HepG2 (cell line): ENCODE results near the gene BMX. TPM values are rescaled to one million over a fixed set of nuclear protein-coding genes. Genes with fewer than 3 reads are reported as not detected.

Experiments
- ATF7-NPFF ChIP-seq: sonication (generic); formaldehyde crosslinking; IDR thresholded peaks from 2 replicates; pipeline ENCODE4 v1.8.1; 2023; ENCODE audit warnings: mild to moderate bottlenecking, low read depth, missing genetic modification reagents, moderate library complexity
- ELF1 ChIP-seq: sonication (generic); formaldehyde crosslinking; IDR thresholded peaks from 2 replicates; pipeline ENCODE4 v1.4.0; 2020; ENCODE audit warnings: missing genetic modification reagents
- NR2C2 ChIP-seq: sonication (generic); formaldehyde crosslinking; IDR thresholded peaks from 2 replicates; pipeline ENCODE4 v1.4.0; 2020; ENCODE audit warnings: missing genetic modification reagents, mild to moderate bottlenecking, moderate library complexity, borderline replicate concordance
- POLR2AphosphoS5 ChIP-seq: IDR thresholded peaks from 2 replicates; pipeline ENCODE4 v1.6.1; 2012; ENCODE audit warnings: low read depth, low read length
- PRMT3 ChIP-seq: sonication (generic); formaldehyde crosslinking; IDR thresholded peaks from 2 replicates; pipeline ENCODE4 v1.8.1; 2022; ENCODE audit warnings: low read depth, mild to moderate bottlenecking, moderate library complexity, missing genetic modification reagents, borderline replicate concordance
- REL ChIP-seq: sonication (generic); formaldehyde crosslinking; conservative IDR thresholded peaks from 2 replicates; pipeline ENCODE4 v1.8.0; 2022; ENCODE audit warnings: mild to moderate bottlenecking, missing genetic modification reagents, moderate library complexity
- RFXAP ChIP-seq: sonication (generic); formaldehyde crosslinking; IDR thresholded peaks from 2 replicates; pipeline ENCODE4 v1.4.0; 2020; ENCODE audit warnings: missing genetic modification reagents, borderline replicate concordance
- SPEN ChIP-seq: sonication (generic); formaldehyde crosslinking; IDR thresholded peaks from 2 replicates; pipeline ENCODE4 v1.5.1; 2020; ENCODE audit warnings: low read depth, mild to moderate bottlenecking, missing genetic modification reagents
- STAT5B ChIP-seq: sonication (generic); formaldehyde crosslinking; IDR thresholded peaks from 2 replicates; pipeline ENCODE4 v1.4.0; 2020; ENCODE audit warnings: missing genetic modification reagents
- TARDBP ChIP-seq: sonication (generic); formaldehyde crosslinking; IDR thresholded peaks from 2 replicates; pipeline ENCODE4 v1.8.0; 2022; ENCODE audit warnings: mild to moderate bottlenecking, missing genetic modification reagents
- TBL1XR1 ChIP-seq: fragments of 150-350 bp; IDR thresholded peaks from 2 replicates; pipeline ENCODE4 v1.6.1; 2014; ENCODE audit warnings: borderline replicate concordance, low read length; ENCODE audit not compliant: partially characterized antibody
- ZIK1 ChIP-seq: sonication (generic); formaldehyde crosslinking; IDR thresholded peaks from 2 replicates; pipeline ENCODE4 v1.5.0; 2020; ENCODE audit warnings: mild to moderate bottlenecking, low read depth, missing genetic modification reagents, borderline replicate concordance
- ZNF564 ChIP-seq: sonication (generic); formaldehyde crosslinking; IDR thresholded peaks from 2 replicates; pipeline ENCODE4 v1.8.1; 2023; ENCODE audit warnings: mild to moderate bottlenecking, missing genetic modification reagents
- ZNF678 ChIP-seq: sonication (generic); formaldehyde crosslinking; IDR thresholded peaks from 2 replicates; pipeline ENCODE4 v1.4.0; 2020; ENCODE audit warnings: mild to moderate bottlenecking, missing genetic modification reagents
- ZNF781 ChIP-seq: sonication (generic); formaldehyde crosslinking; IDR thresholded peaks from 2 replicates; pipeline ENCODE4 v1.5.1; 2020; ENCODE audit warnings: borderline replicate concordance, mild to moderate bottlenecking, missing genetic modification reagents; ENCODE audit errors: not compliant biosample characterization
- polyA plus RNA-seq, 8 experiments: library from polyadenylated mRNA; depleted of rRNA in 3 of 8; stranded (reverse) in 7 of 8; unstranded in 1 of 8; fragments of >200 nt; fragmentation: Illumina TruSeq in 4 of 8; extraction: Trizol in 4 of 8; gene quantifications; 2 replicates each; pipeline versions ENCODE4 v1.2.1 to v1.2.3, GENCODE V29; 2011 to 2016; ENCODE audit warnings: low read depth in 4 of 8, missing spikeins in 1 of 8, mixed read lengths in 1 of 8; ENCODE audit not compliant: insufficient read depth in 1 of 8
- total RNA-seq, 5 experiments: library from RNA; depleted of rRNA; stranded (reverse); fragments of >200 nt; fragmentation: Illumina TruSeq; extraction: Trizol; gene quantifications; 2 replicates each; pipeline ENCODE4 v1.2.3, GENCODE V29; 2016; ENCODE audit warnings: low read depth in 1 of 5
- TF ChIP-seq, protein P1 (sequence below): sonication (generic); formaldehyde crosslinking; IDR thresholded peaks from 2 replicates; pipeline ENCODE4 v1.4.0; 2020; ENCODE audit warnings: missing genetic modification reagents, borderline replicate concordance
- TF ChIP-seq, protein P2 (sequence below): sonication (generic); formaldehyde crosslinking; IDR thresholded peaks from 2 replicates; pipeline ENCODE4 v1.5.1; 2020; ENCODE audit warnings: mild to moderate bottlenecking, missing genetic modification reagents
- TF ChIP-seq, protein P3 (sequence below): sonication (generic); formaldehyde crosslinking; IDR thresholded peaks from 2 replicates; pipeline ENCODE4 v1.8.0; 2022; ENCODE audit warnings: mild to moderate bottlenecking, missing genetic modification reagents, moderate library complexity
- TF ChIP-seq, protein P4 (sequence below): IDR thresholded peaks from 2 replicates; pipeline ENCODE4 v1.6.1; 2016; ENCODE audit warnings: missing genetic modification reagents, missing compliant biosample characterization
- TF ChIP-seq, protein P5 (sequence below): sonication (generic); formaldehyde crosslinking; conservative IDR thresholded peaks from 2 replicates; pipeline ENCODE4 v1.8.0; 2022; ENCODE audit warnings: low read depth, missing genetic modification reagents

BMX gene
- total and polyA plus RNA-seq, 2 of the 13 experiments (the other 11 are each of a cell fraction or from before 2014, with no cell fraction given) = not detected

DNA sequence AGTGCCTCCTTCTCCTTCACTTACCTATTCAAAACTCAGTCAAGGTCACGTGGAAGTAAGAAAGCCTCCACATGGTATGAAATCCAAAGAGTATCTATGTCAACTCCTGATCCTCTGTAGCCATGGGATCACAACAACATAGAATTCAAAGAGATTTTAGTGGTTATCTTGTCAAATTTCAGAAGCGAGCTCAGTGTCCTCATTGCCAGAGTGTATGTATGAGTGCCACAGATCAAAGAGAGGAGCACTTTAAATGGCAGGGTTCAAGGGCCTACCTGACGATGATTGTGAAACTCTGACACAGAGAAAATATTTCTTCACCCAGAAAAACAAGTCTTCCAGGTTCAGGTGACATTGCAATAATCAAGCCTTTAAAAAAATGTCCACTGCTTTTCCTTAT, 101.3 kb downstream of the BMX start (continued):
- TF ChIP-seq, protein P1, sequence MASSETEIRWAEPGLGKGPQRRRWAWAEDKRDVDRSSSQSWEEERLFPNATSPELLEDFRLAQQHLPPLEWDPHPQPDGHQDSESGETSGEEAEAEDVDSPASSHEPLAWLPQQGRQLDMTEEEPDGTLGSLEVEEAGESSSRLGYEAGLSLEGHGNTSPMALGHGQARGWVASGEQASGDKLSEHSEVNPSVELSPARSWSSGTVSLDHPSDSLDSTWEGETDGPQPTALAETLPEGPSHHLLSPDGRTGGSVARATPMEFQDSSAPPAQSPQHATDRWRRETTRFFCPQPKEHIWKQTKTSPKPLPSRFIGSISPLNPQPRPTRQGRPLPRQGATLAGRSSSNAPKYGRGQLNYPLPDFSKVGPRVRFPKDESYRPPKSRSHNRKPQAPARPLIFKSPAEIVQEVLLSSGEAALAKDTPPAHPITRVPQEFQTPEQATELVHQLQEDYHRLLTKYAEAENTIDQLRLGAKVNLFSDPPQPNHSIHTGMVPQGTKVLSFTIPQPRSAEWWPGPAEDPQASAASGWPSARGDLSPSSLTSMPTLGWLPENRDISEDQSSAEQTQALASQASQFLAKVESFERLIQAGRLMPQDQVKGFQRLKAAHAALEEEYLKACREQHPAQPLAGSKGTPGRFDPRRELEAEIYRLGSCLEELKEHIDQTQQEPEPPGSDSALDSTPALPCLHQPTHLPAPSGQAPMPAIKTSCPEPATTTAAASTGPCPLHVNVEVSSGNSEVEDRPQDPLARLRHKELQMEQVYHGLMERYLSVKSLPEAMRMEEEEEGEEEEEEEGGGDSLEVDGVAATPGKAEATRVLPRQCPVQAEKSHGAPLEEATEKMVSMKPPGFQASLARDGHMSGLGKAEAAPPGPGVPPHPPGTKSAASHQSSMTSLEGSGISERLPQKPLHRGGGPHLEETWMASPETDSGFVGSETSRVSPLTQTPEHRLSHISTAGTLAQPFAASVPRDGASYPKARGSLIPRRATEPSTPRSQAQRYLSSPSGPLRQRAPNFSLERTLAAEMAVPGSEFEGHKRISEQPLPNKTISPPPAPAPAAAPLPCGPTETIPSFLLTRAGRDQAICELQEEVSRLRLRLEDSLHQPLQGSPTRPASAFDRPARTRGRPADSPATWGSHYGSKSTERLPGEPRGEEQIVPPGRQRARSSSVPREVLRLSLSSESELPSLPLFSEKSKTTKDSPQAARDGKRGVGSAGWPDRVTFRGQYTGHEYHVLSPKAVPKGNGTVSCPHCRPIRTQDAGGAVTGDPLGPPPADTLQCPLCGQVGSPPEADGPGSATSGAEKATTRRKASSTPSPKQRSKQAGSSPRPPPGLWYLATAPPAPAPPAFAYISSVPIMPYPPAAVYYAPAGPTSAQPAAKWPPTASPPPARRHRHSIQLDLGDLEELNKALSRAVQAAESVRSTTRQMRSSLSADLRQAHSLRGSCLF (CRISPR knock-in tag) = no peak
- TF ChIP-seq, protein P2, sequence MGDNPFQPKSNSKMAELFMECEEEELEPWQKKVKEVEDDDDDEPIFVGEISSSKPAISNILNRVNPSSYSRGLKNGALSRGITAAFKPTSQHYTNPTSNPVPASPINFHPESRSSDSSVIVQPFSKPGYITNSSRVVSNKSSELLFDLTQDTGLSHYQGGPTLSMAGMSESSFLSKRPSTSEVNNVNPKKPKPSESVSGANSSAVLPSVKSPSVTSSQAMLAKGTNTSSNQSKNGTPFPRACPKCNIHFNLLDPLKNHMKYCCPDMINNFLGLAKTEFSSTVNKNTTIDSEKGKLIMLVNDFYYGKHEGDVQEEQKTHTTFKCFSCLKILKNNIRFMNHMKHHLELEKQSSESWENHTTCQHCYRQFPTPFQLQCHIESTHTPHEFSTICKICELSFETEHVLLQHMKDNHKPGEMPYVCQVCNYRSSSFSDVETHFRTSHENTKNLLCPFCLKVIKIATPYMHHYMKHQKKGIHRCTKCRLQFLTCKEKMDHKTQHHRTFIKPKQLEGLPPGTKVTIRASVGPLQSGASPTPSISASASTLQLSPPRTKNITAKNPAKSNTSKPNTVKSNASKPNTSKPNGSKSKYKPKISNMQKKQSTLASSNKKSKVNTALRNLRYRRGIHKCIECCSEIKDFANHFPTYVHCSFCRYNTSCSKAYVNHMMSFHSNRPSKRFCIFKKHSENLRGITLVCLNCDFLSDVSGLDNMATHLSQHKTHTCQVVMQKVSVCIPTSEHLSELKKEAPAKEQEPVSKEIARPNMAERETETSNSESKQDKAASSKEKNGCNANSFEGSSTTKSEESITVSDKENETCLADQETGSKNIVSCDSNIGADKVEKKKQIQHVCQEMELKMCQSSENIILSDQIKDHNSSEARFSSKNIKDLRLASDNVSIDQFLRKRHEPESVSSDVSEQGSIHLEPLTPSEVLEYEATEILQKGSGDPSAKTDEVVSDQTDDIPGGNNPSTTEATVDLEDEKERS (CRISPR knock-in tag) = no peak
- TF ChIP-seq STAT5B (CRISPR knock-in tag) (no peak), TBL1XR1 (no peak), ZNF781 (CRISPR knock-in tag) (no peak), REL (CRISPR knock-in tag) (no peak), PRMT3 (CRISPR knock-in tag) (no peak), ZNF564 (no peak), TARDBP (CRISPR knock-in tag) (peak; percentile 27; the same call in 1 of the 2 replicates), NR2C2 (CRISPR knock-in tag) (no peak), ELF1 (no peak), SPEN (CRISPR knock-in tag) (no peak), ZNF678 (CRISPR knock-in tag) (no peak), ATF7-NPFF (no peak), RFXAP (CRISPR knock-in tag) (no peak), ZIK1 (CRISPR knock-in tag) (no peak), POLR2AphosphoS5 (no peak)
- TF ChIP-seq, protein P3, sequence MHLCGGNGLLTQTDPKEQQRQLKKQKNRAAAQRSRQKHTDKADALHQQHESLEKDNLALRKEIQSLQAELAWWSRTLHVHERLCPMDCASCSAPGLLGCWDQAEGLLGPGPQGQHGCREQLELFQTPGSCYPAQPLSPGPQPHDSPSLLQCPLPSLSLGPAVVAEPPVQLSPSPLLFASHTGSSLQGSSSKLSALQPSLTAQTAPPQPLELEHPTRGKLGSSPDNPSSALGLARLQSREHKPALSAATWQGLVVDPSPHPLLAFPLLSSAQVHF (CRISPR knock-in tag) = no peak
- TF ChIP-seq, protein P4, sequence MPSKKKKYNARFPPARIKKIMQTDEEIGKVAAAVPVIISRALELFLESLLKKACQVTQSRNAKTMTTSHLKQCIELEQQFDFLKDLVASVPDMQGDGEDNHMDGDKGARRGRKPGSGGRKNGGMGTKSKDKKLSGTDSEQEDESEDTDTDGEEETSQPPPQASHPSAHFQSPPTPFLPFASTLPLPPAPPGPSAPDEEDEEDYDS (CRISPR knock-in tag) = no peak
- TF ChIP-seq, protein P5, sequence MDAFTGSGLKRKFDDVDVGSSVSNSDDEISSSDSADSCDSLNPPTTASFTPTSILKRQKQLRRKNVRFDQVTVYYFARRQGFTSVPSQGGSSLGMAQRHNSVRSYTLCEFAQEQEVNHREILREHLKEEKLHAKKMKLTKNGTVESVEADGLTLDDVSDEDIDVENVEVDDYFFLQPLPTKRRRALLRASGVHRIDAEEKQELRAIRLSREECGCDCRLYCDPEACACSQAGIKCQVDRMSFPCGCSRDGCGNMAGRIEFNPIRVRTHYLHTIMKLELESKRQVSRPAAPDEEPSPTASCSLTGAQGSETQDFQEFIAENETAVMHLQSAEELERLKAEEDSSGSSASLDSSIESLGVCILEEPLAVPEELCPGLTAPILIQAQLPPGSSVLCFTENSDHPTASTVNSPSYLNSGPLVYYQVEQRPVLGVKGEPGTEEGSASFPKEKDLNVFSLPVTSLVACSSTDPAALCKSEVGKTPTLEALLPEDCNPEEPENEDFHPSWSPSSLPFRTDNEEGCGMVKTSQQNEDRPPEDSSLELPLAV = no peak
